Activated CD8-positive, alpha-beta T cell treated with anti-CD3 and anti-CD28 coated beads for 36 hours (primary cell): ENCODE data around the gene EXT2. TPM values are rescaled to one million over a fixed set of nuclear protein-coding genes. Genes with fewer than 3 reads are reported as not detected.

ENCODE experiments used
- ATAC-seq: fragments of 200-7000 bp; cut with Tn5 transposase; one replicate; pipeline ENCODE4 v1.10.0; 2021; ENCODE audit warnings: mild to moderate bottlenecking, moderate library complexity
- CTCF ChIA-PET: fragments of 350-600 bp; sonication (Branson Sonifier 250); formaldehyde crosslinking; loops from one replicate; lab custom pipeline; 2021; ENCODE audit warnings: antibody characterized with exemption; lab: Charles Lee
- POLR2A ChIA-PET: fragments of 350-600 bp; sonication (Branson Sonifier 250); formaldehyde crosslinking; loops from one replicate; lab custom pipeline; 2021; ENCODE audit warnings: antibody characterized with exemption; lab: Charles Lee
- DNase-seq: peaks from one replicate; pipeline ENCODE4 v3.0.0-alpha.2; 2020
- H3K27ac Mint-ChIP-seq: one replicate; pipeline ENCODE4 v1.8.0; 2021; ENCODE audit warnings: mild to moderate bottlenecking, mixed read lengths
- H3K27me3 Mint-ChIP-seq: one replicate; pipeline ENCODE4 v1.8.0; 2021; ENCODE audit warnings: mixed read lengths
- H3K36me3 Mint-ChIP-seq: one replicate; pipeline ENCODE4 v1.8.0; 2021; ENCODE audit warnings: low read depth, mixed read lengths
- H3K4me1 Mint-ChIP-seq: one replicate; pipeline ENCODE4 v1.8.0; 2021; ENCODE audit warnings: low read depth, mixed read lengths
- H3K4me3 Mint-ChIP-seq: one replicate; pipeline ENCODE4 v1.8.0; 2021; ENCODE audit warnings: mild to moderate bottlenecking, moderate library complexity, mixed read lengths
- H3K9me3 Mint-ChIP-seq: one replicate; pipeline ENCODE4 v1.8.0; 2021; ENCODE audit warnings: mixed read lengths
- intact Hi-C: fragments of 100-400 bp; cut with micrococcal nuclease; formaldehyde crosslinking; loops from one replicate; pipeline ENCODE4 v1.10.0; 2022
- total RNA-seq, 2 experiments: library from RNA; stranded (reverse); gene quantifications; one replicate each; pipeline ENCODE4 v1.2.3, GENCODE V29; 2021
- TF ChIP-seq, protein P1 (sequence below): fragments of 200-600 bp; IDR thresholded peaks from one replicate; pipeline ENCODE4 v1.8.0; 2022; ENCODE audit warnings: antibody characterized with exemption, mild to moderate bottlenecking

Gene EXT2
- total RNA-seq, 2 experiments from 2014 or later = 20.0 to 20.2 TPM

DNA sequence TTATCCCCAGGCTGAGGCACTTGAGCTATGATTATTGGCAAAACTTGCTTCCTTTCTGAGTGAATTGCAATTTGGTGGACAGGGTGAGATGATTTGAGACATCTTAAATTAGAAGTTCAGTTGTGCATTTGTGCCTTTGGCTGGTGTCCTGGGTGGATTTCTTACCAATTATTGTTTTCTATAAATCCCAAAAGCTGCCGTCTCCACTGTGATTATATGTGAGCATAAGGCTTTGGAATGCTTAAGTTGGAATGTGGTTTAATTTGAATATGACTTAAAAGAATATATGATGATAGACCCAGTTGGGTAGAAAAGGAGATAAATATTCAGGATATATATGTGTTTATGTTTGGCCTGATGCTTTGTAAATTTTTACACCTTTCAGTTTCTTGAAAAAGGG, 70.0 kb downstream of the EXT2 start:
- H3K4me1 Mint-ChIP-seq = no peaks in the 10 kb centered on the region
- CTCF ChIA-PET = interaction anchor here (0.8 kb wide), 1 partner anchor 32 kb away, joined by 3 read pairs; no protein-coding TSS in a partner anchor
- TF ChIP-seq, protein P1, sequence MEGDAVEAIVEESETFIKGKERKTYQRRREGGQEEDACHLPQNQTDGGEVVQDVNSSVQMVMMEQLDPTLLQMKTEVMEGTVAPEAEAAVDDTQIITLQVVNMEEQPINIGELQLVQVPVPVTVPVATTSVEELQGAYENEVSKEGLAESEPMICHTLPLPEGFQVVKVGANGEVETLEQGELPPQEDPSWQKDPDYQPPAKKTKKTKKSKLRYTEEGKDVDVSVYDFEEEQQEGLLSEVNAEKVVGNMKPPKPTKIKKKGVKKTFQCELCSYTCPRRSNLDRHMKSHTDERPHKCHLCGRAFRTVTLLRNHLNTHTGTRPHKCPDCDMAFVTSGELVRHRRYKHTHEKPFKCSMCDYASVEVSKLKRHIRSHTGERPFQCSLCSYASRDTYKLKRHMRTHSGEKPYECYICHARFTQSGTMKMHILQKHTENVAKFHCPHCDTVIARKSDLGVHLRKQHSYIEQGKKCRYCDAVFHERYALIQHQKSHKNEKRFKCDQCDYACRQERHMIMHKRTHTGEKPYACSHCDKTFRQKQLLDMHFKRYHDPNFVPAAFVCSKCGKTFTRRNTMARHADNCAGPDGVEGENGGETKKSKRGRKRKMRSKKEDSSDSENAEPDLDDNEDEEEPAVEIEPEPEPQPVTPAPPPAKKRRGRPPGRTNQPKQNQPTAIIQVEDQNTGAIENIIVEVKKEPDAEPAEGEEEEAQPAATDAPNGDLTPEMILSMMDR = no peak
- peaks cover 3% of the 10 kb centered on the region for H3K36me3 Mint-ChIP-seq
- no peak for ATAC-seq
- H3K27me3 Mint-ChIP-seq = no peaks in the 10 kb centered on the region
- POLR2A ChIA-PET = no interaction called here
- no peak overlapping the region for H3K4me3 Mint-ChIP-seq
- intact Hi-C loops = no loop called here
- no peaks in the 10 kb centered on the region for H3K9me3 Mint-ChIP-seq
- H3K27ac Mint-ChIP-seq = no peak overlapping the region
- DNase-seq = no peak

DNA sequence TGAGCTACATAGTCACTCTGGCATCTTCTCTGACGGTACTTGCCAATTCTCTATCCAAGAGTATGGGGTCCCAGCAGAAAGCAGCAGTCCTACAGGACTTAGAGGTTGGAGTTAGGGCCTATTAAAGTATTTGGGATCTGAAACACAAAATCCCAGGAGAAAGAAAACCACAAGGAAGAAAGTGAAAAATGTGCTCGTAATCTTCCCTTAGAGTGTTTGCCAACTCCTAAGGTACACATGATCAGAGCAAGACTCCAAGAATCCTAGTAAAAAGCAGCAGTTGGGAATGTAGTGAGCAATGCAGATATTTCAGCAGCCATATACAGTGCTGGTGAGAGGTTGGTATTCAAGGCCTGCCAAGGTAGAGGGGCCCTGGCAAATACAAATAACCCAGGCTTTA, 71.6 kb downstream of the EXT2 start:
- ChIA-PET POLR2A (no interaction called here), CTCF (no interaction called here)
- Mint-ChIP-seq H3K4me1 (no peaks in the 10 kb centered on the region), H3K27ac (no peak overlapping the region), H3K9me3 (no peaks in the 10 kb centered on the region), H3K36me3 (peaks cover 2% of the 10 kb centered on the region), H3K27me3 (no peaks in the 10 kb centered on the region), H3K4me3 (no peak overlapping the region)
- intact Hi-C loops = no loop called here
- no peak for DNase-seq
- TF ChIP-seq, protein P1 = no peak
- no peak for ATAC-seq

DNA sequence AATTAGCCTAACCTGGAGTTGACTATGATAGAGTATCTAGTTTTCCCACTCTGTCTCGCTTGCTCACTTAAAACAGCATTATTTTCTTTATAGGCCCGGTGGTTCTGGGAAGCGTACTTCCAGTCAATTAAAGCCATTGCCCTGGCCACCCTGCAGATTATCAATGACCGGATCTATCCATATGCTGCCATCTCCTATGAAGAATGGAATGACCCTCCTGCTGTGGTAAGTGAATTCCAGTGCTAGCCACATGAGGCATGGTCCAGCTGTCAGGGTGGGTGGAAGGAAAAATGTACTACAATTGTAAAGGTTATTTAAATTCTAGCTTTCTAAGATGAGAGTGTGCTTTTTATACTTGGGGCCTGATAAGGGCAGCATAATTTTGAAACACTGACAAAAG, 76.0 kb downstream of the EXT2 start:
- Mint-ChIP-seq H3K27me3 (no peaks in the 10 kb centered on the region), H3K4me1 (peaks cover 3% of the 10 kb centered on the region), H3K9me3 (no peaks in the 10 kb centered on the region), H3K36me3 (peaks cover 5% of the 10 kb centered on the region), H3K27ac (no peak overlapping the region), H3K4me3 (no peak overlapping the region)
- ATAC-seq = no peak
- TF ChIP-seq, protein P1 = no peak
- DNase-seq = no peak
- CTCF ChIA-PET = no interaction called here
- intact Hi-C loops = no loop called here
- POLR2A ChIA-PET = interaction anchor here (0.5 kb wide), 1 partner anchor 127 kb away, joined by 4 read pairs; no protein-coding TSS in a partner anchor

DNA sequence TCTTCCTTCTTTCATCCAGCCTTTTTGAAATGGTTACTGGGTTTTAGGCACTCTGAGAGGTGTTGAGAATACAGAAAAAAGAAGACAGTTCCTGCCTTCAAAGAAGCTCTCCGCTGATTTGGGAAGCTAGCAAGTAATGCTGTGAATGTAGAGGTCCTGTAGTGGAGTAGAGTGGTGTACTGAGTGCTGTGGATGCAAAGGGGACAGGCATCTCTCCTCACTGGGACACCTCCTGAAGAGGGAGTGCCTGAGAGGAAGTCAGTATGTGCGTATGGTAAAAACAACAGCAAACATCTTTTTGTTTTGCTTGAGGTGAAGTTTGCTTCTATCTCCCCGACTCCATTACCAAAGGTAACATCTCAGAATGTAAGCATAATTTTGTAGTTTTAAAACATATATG, 77.5 kb downstream of the EXT2 start:
- H3K27ac Mint-ChIP-seq = no peak overlapping the region
- no peaks in the 10 kb centered on the region for H3K9me3 Mint-ChIP-seq

DNA sequence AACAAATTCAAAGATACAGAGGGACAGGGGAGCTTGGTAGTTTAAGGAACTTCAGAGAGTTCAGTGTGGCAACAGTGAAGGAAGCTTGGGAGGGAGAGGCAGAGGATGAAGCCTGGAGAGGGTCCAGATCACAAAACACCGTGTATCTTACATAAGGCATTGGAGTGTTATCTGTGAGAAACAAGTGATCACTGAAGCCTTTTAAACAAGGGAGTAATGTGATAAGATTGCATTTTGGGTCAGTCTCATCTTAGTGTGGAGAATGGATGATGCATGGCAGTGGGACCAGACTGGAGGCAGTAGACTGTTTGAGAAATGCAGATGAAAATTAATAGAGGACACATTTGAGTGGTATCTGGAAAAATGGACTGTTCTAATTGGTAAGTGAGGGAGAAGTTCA, 79.4 kb downstream of the EXT2 start:
- TF ChIP-seq, protein P1 = no peak
- intact Hi-C loops = no loop called here
- ATAC-seq (no peak), DNase-seq (no peak)
- Mint-ChIP-seq H3K9me3 (no peaks in the 10 kb centered on the region), H3K4me3 (no peak overlapping the region), H3K27me3 (no peaks in the 10 kb centered on the region), H3K27ac (no peak overlapping the region), H3K4me1 (peaks cover 3% of the 10 kb centered on the region), H3K36me3 (peaks cover 5% of the 10 kb centered on the region)
- CTCF ChIA-PET = no interaction called here
- POLR2A ChIA-PET = no interaction called here

More for the DNA sequence above, 77.5 kb downstream of the EXT2 start:
- intact Hi-C loops = no loop called here
- H3K27me3 Mint-ChIP-seq = no peaks in the 10 kb centered on the region
- ChIA-PET CTCF (no interaction called here), POLR2A (no interaction called here)
- ATAC-seq = no peak
- TF ChIP-seq, protein P1 = no peak
- no peak for DNase-seq
- peaks cover 5% of the 10 kb centered on the region for H3K36me3 Mint-ChIP-seq
- peaks cover 3% of the 10 kb centered on the region for H3K4me1 Mint-ChIP-seq
- H3K4me3 Mint-ChIP-seq = no peak overlapping the region
